HCT116 (cell line): ENCODE data around the gene DCHS2.

Experiments
- CEBPB ChIP-seq: IDR thresholded peaks from 2 replicates; pipeline ENCODE4 v1.6.1; 2012; ENCODE audit warnings: low read depth
- EGR1 ChIP-seq: IDR thresholded peaks from 2 replicates; pipeline ENCODE4 v1.6.1; 2012; ENCODE audit warnings: low read depth
- ELF1 ChIP-seq: IDR thresholded peaks from 2 replicates; pipeline ENCODE4 v1.6.1; 2012; ENCODE audit warnings: low read depth, borderline replicate concordance
- FOSL1 ChIP-seq: IDR thresholded peaks from 2 replicates; pipeline ENCODE4 v1.6.1; 2012; ENCODE audit warnings: low read depth
- JUND ChIP-seq: IDR thresholded peaks from 2 replicates; pipeline ENCODE4 v1.6.1; 2012
- MAX ChIP-seq: IDR thresholded peaks from 2 replicates; pipeline ENCODE4 v1.6.1; 2012
- POLR2A ChIP-seq: IDR thresholded peaks from 2 replicates; pipeline ENCODE4 v1.7.0; 2011; ENCODE audit warnings: borderline replicate concordance; ENCODE audit not compliant: insufficient read depth, insufficient read length; ENCODE audit errors: extremely low read depth
- POLR2AphosphoS5 ChIP-seq: IDR thresholded peaks from 2 replicates; pipeline ENCODE4 v1.6.1; 2011; ENCODE audit warnings: mild to moderate bottlenecking, low read depth, low read length, moderate library complexity
- RAD21 ChIP-seq: IDR thresholded peaks from 2 replicates; pipeline ENCODE4 v1.6.1; 2012; ENCODE audit warnings: low read depth, mild to moderate bottlenecking
- SP1 ChIP-seq: IDR thresholded peaks from 2 replicates; pipeline ENCODE4 v1.6.1; 2012; ENCODE audit warnings: low read depth
- YY1 ChIP-seq: IDR thresholded peaks from 2 replicates; pipeline ENCODE4 v1.6.1; 2011; ENCODE audit warnings: low read length, low read depth, moderate library complexity, mild to moderate bottlenecking; ENCODE audit not compliant: insufficient replicate concordance; ENCODE audit errors: extremely low read depth
- TF ChIP-seq, protein P1 (sequence below), 3 experiments: fragments of 200-600 bp in 1 of 3; sonication (generic) in 1 of 3; IDR thresholded peaks in 2 of 3; conservative IDR thresholded peaks in 1 of 3; 2 replicates each; pipeline ENCODE4 v1.5.1; 2012 to 2017; ENCODE audit warnings: low read depth in 2 of 3, low read length in 2 of 3, antibody characterized with exemption in 1 of 3, borderline replicate concordance in 1 of 3, control low read depth in 1 of 3, mild to moderate bottlenecking in 1 of 3, mixed read lengths in 1 of 3, mixed run types in 1 of 3, moderate library complexity in 1 of 3; ENCODE audit not compliant: insufficient read depth in 1 of 3
- TF ChIP-seq, protein P2 (sequence below): IDR thresholded peaks from 2 replicates; pipeline ENCODE4 v1.6.1; 2012; ENCODE audit warnings: low read depth

DNA sequence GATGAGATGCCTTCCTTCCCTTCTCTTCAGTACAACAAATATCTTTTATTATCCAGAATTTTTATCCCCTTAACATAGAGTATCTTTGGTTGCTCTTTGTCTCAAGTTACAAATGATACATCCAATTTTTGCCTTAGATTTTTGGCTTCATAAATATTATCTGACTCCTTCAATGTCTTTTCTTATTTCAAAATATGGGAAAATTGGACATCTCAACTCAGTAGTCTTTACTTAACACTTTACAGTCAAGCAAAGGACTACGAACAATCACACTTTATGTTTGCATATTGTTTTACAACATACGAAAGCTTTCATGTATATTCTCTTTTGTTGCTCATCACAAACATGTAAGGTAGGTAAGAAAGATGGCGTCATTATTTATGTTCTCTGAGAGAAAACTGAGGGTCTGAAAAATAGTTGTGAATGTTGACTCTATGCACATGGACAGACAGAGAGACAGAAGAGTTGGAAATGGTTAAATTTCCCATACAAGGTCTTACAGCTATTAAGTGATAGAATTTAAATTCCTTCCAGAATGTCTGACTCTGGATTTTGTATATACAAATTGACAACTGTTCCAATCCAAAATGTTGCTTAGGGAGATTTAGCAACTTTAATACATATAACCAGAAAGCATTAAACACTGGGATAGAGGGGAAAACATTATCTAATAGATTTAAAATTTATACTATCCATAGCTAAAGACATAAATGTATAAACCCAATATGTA, 29.4 kb downstream of the DCHS2 start:
- TF ChIP-seq SP1 (no peak), MAX (no peak), ELF1 (no peak), EGR1 (no peak), RAD21 (no peak), POLR2AphosphoS5 (no peak), YY1 (no peak), POLR2A (no peak), FOSL1 (no peak), CEBPB (no peak), JUND (no peak)
- TF ChIP-seq, protein P1, sequence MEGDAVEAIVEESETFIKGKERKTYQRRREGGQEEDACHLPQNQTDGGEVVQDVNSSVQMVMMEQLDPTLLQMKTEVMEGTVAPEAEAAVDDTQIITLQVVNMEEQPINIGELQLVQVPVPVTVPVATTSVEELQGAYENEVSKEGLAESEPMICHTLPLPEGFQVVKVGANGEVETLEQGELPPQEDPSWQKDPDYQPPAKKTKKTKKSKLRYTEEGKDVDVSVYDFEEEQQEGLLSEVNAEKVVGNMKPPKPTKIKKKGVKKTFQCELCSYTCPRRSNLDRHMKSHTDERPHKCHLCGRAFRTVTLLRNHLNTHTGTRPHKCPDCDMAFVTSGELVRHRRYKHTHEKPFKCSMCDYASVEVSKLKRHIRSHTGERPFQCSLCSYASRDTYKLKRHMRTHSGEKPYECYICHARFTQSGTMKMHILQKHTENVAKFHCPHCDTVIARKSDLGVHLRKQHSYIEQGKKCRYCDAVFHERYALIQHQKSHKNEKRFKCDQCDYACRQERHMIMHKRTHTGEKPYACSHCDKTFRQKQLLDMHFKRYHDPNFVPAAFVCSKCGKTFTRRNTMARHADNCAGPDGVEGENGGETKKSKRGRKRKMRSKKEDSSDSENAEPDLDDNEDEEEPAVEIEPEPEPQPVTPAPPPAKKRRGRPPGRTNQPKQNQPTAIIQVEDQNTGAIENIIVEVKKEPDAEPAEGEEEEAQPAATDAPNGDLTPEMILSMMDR (IDR thresholded peaks at IDR 0.05 in 2 of 3, conservative IDR thresholded peaks at IDR 0.05 in 1 of 3; ENCODE audit: borderline replicate concordance in 1 of 3, insufficient read depth in 1 of 3, low read depth in 2 of 3, low read length in 2 of 3), result no peak
- TF ChIP-seq, protein P2, sequence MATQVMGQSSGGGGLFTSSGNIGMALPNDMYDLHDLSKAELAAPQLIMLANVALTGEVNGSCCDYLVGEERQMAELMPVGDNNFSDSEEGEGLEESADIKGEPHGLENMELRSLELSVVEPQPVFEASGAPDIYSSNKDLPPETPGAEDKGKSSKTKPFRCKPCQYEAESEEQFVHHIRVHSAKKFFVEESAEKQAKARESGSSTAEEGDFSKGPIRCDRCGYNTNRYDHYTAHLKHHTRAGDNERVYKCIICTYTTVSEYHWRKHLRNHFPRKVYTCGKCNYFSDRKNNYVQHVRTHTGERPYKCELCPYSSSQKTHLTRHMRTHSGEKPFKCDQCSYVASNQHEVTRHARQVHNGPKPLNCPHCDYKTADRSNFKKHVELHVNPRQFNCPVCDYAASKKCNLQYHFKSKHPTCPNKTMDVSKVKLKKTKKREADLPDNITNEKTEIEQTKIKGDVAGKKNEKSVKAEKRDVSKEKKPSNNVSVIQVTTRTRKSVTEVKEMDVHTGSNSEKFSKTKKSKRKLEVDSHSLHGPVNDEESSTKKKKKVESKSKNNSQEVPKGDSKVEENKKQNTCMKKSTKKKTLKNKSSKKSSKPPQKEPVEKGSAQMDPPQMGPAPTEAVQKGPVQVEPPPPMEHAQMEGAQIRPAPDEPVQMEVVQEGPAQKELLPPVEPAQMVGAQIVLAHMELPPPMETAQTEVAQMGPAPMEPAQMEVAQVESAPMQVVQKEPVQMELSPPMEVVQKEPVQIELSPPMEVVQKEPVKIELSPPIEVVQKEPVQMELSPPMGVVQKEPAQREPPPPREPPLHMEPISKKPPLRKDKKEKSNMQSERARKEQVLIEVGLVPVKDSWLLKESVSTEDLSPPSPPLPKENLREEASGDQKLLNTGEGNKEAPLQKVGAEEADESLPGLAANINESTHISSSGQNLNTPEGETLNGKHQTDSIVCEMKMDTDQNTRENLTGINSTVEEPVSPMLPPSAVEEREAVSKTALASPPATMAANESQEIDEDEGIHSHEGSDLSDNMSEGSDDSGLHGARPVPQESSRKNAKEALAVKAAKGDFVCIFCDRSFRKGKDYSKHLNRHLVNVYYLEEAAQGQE, result no peak
